ENCODE measurements around the gene HCRTR1.

- TF ChIP-seq EZH2phosphoT487 (IDR thresholded peaks at IDR 0.05; ENCODE audit: insufficient read depth, low read depth) (no peak), EZH2 (IDR thresholded peaks at IDR 0.05; ENCODE audit: insufficient read depth, poor library complexity, severe bottlenecking) (no peak)
These were observed 58.3 kb downstream of the HCRTR1 start for GRCh38 chr1:31675756-31676155.

Measured in GM23248 (cell line).